ENCODE results near the gene ZNF329.

GRCh38 chr19:58098682-58098998 lies 51.9 kb downstream of the ZNF329 start:
- TF ChIP-seq IKZF1 (IDR thresholded peaks at IDR 0.05) (no peak), CTCF (CRISPR knock-in tag; IDR thresholded peaks at IDR 0.05) (no peak), PATZ1 (CRISPR knock-in tag; IDR thresholded peaks at IDR 0.05) (no peak), ASH2L (IDR thresholded peaks at IDR 0.05; ENCODE audit: insufficient read length, low read depth, low read length) (no peak), ZNF816 (CRISPR knock-in tag; IDR thresholded peaks at IDR 0.05; ENCODE audit: borderline replicate concordance) (no peak), KLF16 (CRISPR knock-in tag; IDR thresholded peaks at IDR 0.05) (no peak), POLR2AphosphoS5 (IDR thresholded peaks at IDR 0.05; ENCODE audit: low read depth, low read length) (no peak)
- TF ChIP-seq, protein P1, sequence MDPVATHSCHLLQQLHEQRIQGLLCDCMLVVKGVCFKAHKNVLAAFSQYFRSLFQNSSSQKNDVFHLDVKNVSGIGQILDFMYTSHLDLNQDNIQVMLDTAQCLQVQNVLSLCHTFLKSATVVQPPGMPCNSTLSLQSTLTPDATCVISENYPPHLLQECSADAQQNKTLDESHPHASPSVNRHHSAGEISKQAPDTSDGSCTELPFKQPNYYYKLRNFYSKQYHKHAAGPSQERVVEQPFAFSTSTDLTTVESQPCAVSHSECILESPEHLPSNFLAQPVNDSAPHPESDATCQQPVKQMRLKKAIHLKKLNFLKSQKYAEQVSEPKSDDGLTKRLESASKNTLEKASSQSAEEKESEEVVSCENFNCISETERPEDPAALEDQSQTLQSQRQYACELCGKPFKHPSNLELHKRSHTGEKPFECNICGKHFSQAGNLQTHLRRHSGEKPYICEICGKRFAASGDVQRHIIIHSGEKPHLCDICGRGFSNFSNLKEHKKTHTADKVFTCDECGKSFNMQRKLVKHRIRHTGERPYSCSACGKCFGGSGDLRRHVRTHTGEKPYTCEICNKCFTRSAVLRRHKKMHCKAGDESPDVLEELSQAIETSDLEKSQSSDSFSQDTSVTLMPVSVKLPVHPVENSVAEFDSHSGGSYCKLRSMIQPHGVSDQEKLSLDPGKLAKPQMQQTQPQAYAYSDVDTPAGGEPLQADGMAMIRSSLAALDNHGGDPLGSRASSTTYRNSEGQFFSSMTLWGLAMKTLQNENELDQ (CRISPR knock-in tag; IDR thresholded peaks at IDR 0.05; ENCODE audit: borderline replicate concordance): no peak
